MCF 10A (cell line): ENCODE data around the gene CERS6. TPM values are rescaled to one million over a fixed set of nuclear protein-coding genes. Genes with fewer than 3 reads are reported as not detected.

ENCODE experiments used
- BruUV-seq: library from RNA; stranded (reverse); fragments of 400-500 nt; replicated peaks from 2 replicates; lab custom pipeline; 2021; lab: Mats Ljungman, UMichigan
- CTCF ChIA-PET: fragments of 300-600 bp; sonication (Branson Sonifier 250); formaldehyde crosslinking; extraction: SDS; loops from one replicate; lab custom pipeline; 2021; ENCODE audit warnings: antibody characterized with exemption, inconsistent platforms; lab: Yijun Ruan, JAX
- POLR2A ChIA-PET: fragments of 300-600, 350-650 bp; sonication (Branson Sonifier 250); formaldehyde crosslinking; extraction: SDS; loops from one replicate; lab custom pipeline; 2020; ENCODE audit warnings: antibody characterized with exemption, inconsistent platforms; lab: Yijun Ruan, JAX
- DNase-seq: peaks from one replicate; pipeline ENCODE4 v3.0.0-alpha.2; 2018; ENCODE audit not compliant: unreplicated experiment
- H3K27ac Mint-ChIP-seq: one replicate; pipeline ENCODE4 v1.8.0; 2022; ENCODE audit warnings: mild to moderate bottlenecking, low read depth, mixed read lengths; ENCODE audit not compliant: unreplicated experiment
- H3K27me3 Mint-ChIP-seq: one replicate; pipeline ENCODE4 v1.8.0; 2022; ENCODE audit warnings: mixed read lengths; ENCODE audit not compliant: insufficient read depth, unreplicated experiment
- H3K36me3 Mint-ChIP-seq: one replicate; pipeline ENCODE4 v1.8.0; 2022; ENCODE audit warnings: mild to moderate bottlenecking, moderate library complexity, mixed read lengths; ENCODE audit not compliant: insufficient read depth, unreplicated experiment
- H3K4me1 Mint-ChIP-seq: one replicate; pipeline ENCODE4 v1.8.0; 2022; ENCODE audit warnings: mixed read lengths; ENCODE audit not compliant: insufficient read depth, unreplicated experiment
- H3K4me3 Mint-ChIP-seq: one replicate; pipeline ENCODE4 v1.8.0; 2022; ENCODE audit warnings: mild to moderate bottlenecking, moderate library complexity, mixed read lengths; ENCODE audit not compliant: unreplicated experiment
- H3K9me3 Mint-ChIP-seq: one replicate; pipeline ENCODE4 v1.8.0; 2022; ENCODE audit warnings: mixed read lengths; ENCODE audit not compliant: unreplicated experiment
- CTCF ChIP-seq: fragments of 200-600 bp; IDR thresholded peaks from one replicate; pipeline ENCODE4 v1.8.0; 2022; ENCODE audit warnings: antibody characterized with exemption, mild to moderate bottlenecking; ENCODE audit not compliant: unreplicated experiment
- intact Hi-C: fragments of 100-400 bp; cut with micrococcal nuclease; formaldehyde crosslinking; loops from 2 replicates; pipeline ENCODE4 v1.14.1; 2022
- total RNA-seq: library from RNA; stranded (reverse); gene quantifications from 2 replicates; pipeline ENCODE4 v1.2.3, GENCODE V29; 2022

CERS6 gene
- total RNA-seq, 1 experiment from 2014 or later = 27.4 TPM

- Mint-ChIP-seq H3K27ac (no peak overlapping the region), H3K27me3 (no peaks in the 10 kb centered on the region), H3K4me1 (peaks cover 25% of the 10 kb centered on the region), H3K36me3 (peaks cover 5% of the 10 kb centered on the region), H3K9me3 (no peaks in the 10 kb centered on the region), H3K4me3 (no peak overlapping the region)
- ChIA-PET POLR2A (interaction anchor here (0.6 to 3.0 kb wide), 4 partner anchors 8 to 194 kb away, joined by 3 to 14 read pairs (median 8); partner anchors contain the start of gene CERS6), CTCF (interaction anchor here (0.9 to 1.1 kb wide), 2 partner anchors 8 to 228 kb away, joined by 4 to 5 read pairs; no protein-coding TSS in a partner anchor)
- DNase-seq = peak; percentile 9
- TF ChIP-seq CTCF = no peak
- no TSS peak for BruUV-seq
- intact Hi-C loops = no loop called here
Observed at GRCh38 chr2:168574856-168575630, 119.0 kb downstream of the CERS6 start.

GRCh38 chr2:168577885-168578284 is 121.8 kb downstream of the CERS6 start:
- Mint-ChIP-seq H3K9me3 (no peaks in the 10 kb centered on the region), H3K27me3 (no peaks in the 10 kb centered on the region), H3K4me3 (no peak overlapping the region), H3K27ac (no peak overlapping the region), H3K36me3 (peaks cover 6% of the 10 kb centered on the region), H3K4me1 (peaks cover 16% of the 10 kb centered on the region)
- BruUV-seq = no TSS peak
- no peak for TF ChIP-seq CTCF
- intact Hi-C loops = no loop called here
- CTCF ChIA-PET = interaction anchor here (0.7 to 0.8 kb wide), 2 partner anchors 10 to 19 kb away, joined by 3 read pairs; no protein-coding TSS in a partner anchor
- POLR2A ChIA-PET = interaction anchor here (0.6 to 0.7 kb wide), 2 partner anchors 13 to 40 kb away, joined by 3 read pairs; no protein-coding TSS in a partner anchor
- no peak for DNase-seq

- TF ChIP-seq CTCF = no peak
- H3K36me3 Mint-ChIP-seq = peaks cover 6% of the 10 kb centered on the region
- peak overlapping the region; percentile 17 for H3K4me3 Mint-ChIP-seq
- CTCF ChIA-PET = interaction anchor here (0.6 to 1.2 kb wide), 4 partner anchors 9 to 106 kb away, joined by 3 to 4 read pairs (median 4); no protein-coding TSS in a partner anchor
- H3K4me1 Mint-ChIP-seq = peaks cover 38% of the 10 kb centered on the region
- POLR2A ChIA-PET = interaction anchor here (0.7 to 4.7 kb wide), 15 partner anchors 9 to 146 kb away, joined by 3 to 54 read pairs (median 4); partner anchors contain the start of gene CERS6
- H3K27ac Mint-ChIP-seq = peak overlapping the region; percentile 92
- BruUV-seq = TSS peak; percentile 40
- peak; percentile 22 for DNase-seq
- no peaks in the 10 kb centered on the region for H3K27me3 Mint-ChIP-seq
- intact Hi-C loops = loop anchor here (1.0 to 5.0 kb wide), 2 partner anchors 66 to 126 kb away; no protein-coding TSS in a partner anchor
- no peaks in the 10 kb centered on the region for H3K9me3 Mint-ChIP-seq
Observed at GRCh38 chr2:168583064-168583709, 127.1 kb downstream of the CERS6 start.
